Adrenal gland (tissue), 12 donors: ENCODE data around the gene MKLN1. TPM values are rescaled to one million over a fixed set of nuclear protein-coding genes. Genes with fewer than 3 reads are reported as not detected.

Experiments
- DNase-seq, 7 donors: peaks; one replicate each; pipeline ENCODE4 v3.0.0-alpha.2; 2019 to 2020
- H3K27ac ChIP-seq, 5 donors: fragments of 200-600 bp; sonication (generic) in 4 of 5; 1 replicate in 3 of 5; 2 replicates in 2 of 5; pipeline versions ENCODE4 v1.5.1 to v1.8.0; 2016 to 2020; ENCODE audit warnings: mild to moderate bottlenecking in 1 of 5
- H3K27me3 ChIP-seq: fragments of 200-600 bp; 2 replicates; pipeline ENCODE4 v1.8.0; 2021
- H3K36me3 ChIP-seq, 2 donors: fragments of 200-600 bp; replicated peaks in 1 of 2; 1 replicate in 1 of 2; 2 replicates in 1 of 2; pipeline versions ENCODE4 v1.5.1 to v1.8.0; 2018 to 2022
- H3K4me1 ChIP-seq, 2 donors: fragments of 200-600 bp; replicated peaks in 1 of 2; 1 replicate in 1 of 2; 2 replicates in 1 of 2; pipeline versions ENCODE4 v1.5.1 to v1.8.0; 2018 to 2021
- H3K4me3 ChIP-seq, 4 donors: fragments of 200-600 bp; sonication (generic) in 3 of 4; one replicate each; pipeline ENCODE4 v1.5.1; 2016 to 2018
- H3K9me3 ChIP-seq, 3 donors: fragments of 200-600 bp; sonication (generic) in 1 of 3; replicated peaks in 1 of 3; 1 replicate in 2 of 3; 2 replicates in 1 of 3; pipeline versions ENCODE4 v1.5.1 to v1.8.0; 2016 to 2021
- POLR2A ChIP-seq, 2 donors: fragments of 450-650 bp; IDR thresholded peaks; one replicate each; pipeline ENCODE4 v1.6.1; 2017; ENCODE audit warnings: antibody characterized with exemption in 2 of 2, mild to moderate bottlenecking in 2 of 2, moderate library complexity in 1 of 2
- WGBS, 4 donors: extraction: QIAGEN DNeasy Blood & Tissue Kit in 2 of 4; methylation state at CpG; one replicate each; pipeline versions ENCODE4 v1.1.5 to v1.1.7; 2013 to 2017; 5-methylcytosine and 5-hydroxymethylcytosine counted together
- intact Hi-C, 2 donors: fragments of 100-400 bp; cut with DNase I; formaldehyde crosslinking; loops; one replicate each; pipeline versions ENCODE4 v1.14.1 to v1.15.0; 2022 to 2023
- polyA plus RNA-seq, 3 donors: library from polyadenylated mRNA; stranded (reverse); fragments of 200-250 nt in 2 of 3; fragments of 350-450 nt in 1 of 3; fragmentation: Illumina TruSeq in 1 of 3; extraction: RNeasy Lipid Tissue Mini Kit (QIAGEN cat#74804) in 1 of 3; gene quantifications; one replicate each; pipeline ENCODE4 v1.2.3, GENCODE V29; 2013 to 2014
- total RNA-seq, 9 donors: library from RNA; depleted of rRNA in 4 of 9; stranded (reverse); fragments of >200 nt in 4 of 9; fragments of 120-200 nt in 1 of 9; fragmentation: NEBNext Ultra II Directional in 1 of 9; extraction: Animal tissue kit (Norgen Biotek cat#: 25700) in 1 of 9; gene quantifications; one replicate each; pipeline versions ENCODE4 v1.1.0 to v1.2.4, GENCODE V29; 2013 to 2023
- TF ChIP-seq, protein P1 (sequence below), 6 experiments: fragments of 450-650 bp in 4 of 6; fragments of 200-600 bp in 2 of 6; sonication (generic) in 1 of 6; IDR thresholded peaks; 1 replicate in 5 of 6; 2 replicates in 1 of 6; pipeline versions ENCODE4 v1.5.1 to v1.8.0; 2016 to 2021; ENCODE audit warnings: antibody characterized with exemption in 6 of 6, mild to moderate bottlenecking in 2 of 6, moderate library complexity in 1 of 6
- donor health status: healthy with polysubstance abuse.
- donor health status: Bipolar disorder and iron deficiency.
- donor health status: DM: yes; HTN: yes; CAD: no.
- donor health status: DM: no; HTN: no; CAD: no.
- donor health status: DM: no; HTN: no; CAD: no.
- donor health status: DM: yes; HTN: yes; CAD: no.

MKLN1 gene
- total and polyA plus RNA-seq, 12 donors = 20.7 to 81.2 (median 55.2) TPM

DNA sequence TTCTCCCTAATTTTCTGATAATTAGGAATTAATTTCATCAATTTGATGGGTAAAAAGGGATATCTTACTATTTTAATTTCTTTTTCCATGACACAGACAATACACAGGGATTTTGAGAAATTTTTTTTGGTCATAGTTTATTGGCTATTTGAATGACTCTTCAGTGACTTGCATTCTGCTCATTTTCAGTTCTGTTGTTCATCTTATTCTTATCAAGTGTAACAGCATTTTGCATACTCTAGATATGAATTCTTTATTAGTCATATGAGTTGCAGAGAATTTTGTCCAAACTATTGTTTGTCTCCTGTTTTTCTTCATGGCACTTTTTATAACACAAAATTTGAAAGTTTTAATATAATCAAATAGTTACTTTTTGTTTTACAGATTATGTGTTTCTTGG is 41.7 kb downstream of the MKLN1 start:
- peaks cover 12 to 76% of the 10 kb centered on the region in 2 donors for H3K4me1 ChIP-seq

DNA sequence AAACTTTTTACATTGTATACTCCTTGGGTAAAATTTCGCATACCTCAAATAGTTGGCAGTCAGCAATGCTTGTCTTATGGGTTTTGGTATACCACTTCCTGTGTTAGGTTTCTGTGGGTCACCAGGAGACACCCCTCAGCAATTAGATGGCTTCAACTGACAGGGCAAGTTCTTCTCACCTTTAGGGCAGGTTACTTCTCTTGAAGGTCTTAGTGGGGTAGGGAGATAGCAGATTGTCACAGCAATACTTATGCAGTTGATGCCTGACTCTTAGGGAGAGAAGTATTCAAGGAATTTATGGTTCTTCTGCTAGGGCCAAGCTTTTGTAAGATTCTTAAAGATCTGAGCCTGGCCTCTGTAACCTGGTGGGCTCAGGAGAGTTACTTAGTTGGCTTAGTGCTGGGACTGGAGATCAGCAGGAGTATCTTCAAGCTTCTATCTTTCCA is 42.9 kb downstream of the MKLN1 start:
- H3K4me3 ChIP-seq = no peak overlapping the region
- peaks cover 21 to 80% of the 10 kb centered on the region in 2 donors for H3K4me1 ChIP-seq
- WGBS, 4 donors = 82 to 90% (median 85%) methylated on average over 1 of the region's 1 CpG
- H3K27ac ChIP-seq = peak overlapping the region in 1 of 5 donors; percentile 44
- TF ChIP-seq, protein P1, sequence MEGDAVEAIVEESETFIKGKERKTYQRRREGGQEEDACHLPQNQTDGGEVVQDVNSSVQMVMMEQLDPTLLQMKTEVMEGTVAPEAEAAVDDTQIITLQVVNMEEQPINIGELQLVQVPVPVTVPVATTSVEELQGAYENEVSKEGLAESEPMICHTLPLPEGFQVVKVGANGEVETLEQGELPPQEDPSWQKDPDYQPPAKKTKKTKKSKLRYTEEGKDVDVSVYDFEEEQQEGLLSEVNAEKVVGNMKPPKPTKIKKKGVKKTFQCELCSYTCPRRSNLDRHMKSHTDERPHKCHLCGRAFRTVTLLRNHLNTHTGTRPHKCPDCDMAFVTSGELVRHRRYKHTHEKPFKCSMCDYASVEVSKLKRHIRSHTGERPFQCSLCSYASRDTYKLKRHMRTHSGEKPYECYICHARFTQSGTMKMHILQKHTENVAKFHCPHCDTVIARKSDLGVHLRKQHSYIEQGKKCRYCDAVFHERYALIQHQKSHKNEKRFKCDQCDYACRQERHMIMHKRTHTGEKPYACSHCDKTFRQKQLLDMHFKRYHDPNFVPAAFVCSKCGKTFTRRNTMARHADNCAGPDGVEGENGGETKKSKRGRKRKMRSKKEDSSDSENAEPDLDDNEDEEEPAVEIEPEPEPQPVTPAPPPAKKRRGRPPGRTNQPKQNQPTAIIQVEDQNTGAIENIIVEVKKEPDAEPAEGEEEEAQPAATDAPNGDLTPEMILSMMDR (IDR thresholded peaks at IDR 0.05) = no peak
- no peak for TF ChIP-seq POLR2A (IDR thresholded peaks at IDR 0.05)
- no peaks in the 10 kb centered on the region for H3K36me3 ChIP-seq
- intact Hi-C loops = no loop called here
- DNase-seq = no peak
- no peaks in the 10 kb centered on the region for H3K27me3 ChIP-seq
- H3K9me3 ChIP-seq = no peaks in the 10 kb centered on the region

More for the DNA sequence above, 41.7 kb downstream of the MKLN1 start:
- no peak overlapping the region for H3K4me3 ChIP-seq
- H3K27me3 ChIP-seq = no peaks in the 10 kb centered on the region
- no peak for TF ChIP-seq POLR2A (IDR thresholded peaks at IDR 0.05)
- TF ChIP-seq, protein P1 (IDR thresholded peaks at IDR 0.05) = no peak
- H3K9me3 ChIP-seq = no peaks in the 10 kb centered on the region
- peak overlapping the region in 1 of 5 donors; percentile 23 for H3K27ac ChIP-seq
- H3K36me3 ChIP-seq = no peaks in the 10 kb centered on the region
- no peak for DNase-seq
- intact Hi-C loops = no loop called here

DNA sequence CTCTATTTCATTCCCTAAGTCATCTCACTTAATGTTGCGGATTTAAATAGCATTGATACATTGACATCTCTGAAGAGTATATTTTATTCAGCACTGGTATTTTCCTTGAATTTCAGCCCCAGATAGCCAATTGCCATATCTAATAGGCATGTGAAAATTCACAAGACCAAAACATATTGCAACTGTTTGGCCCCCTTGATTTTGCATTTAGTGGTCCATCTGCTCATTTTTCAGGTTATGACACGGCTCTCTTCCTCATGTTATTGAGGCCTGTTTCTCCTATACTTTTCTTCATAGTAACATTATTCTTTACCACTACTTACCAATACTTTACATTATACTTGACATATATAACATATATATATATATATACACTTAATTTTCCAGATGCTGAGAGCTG is 43.7 kb downstream of the MKLN1 start:
- no peaks in the 10 kb centered on the region for H3K36me3 ChIP-seq
- TF ChIP-seq POLR2A (IDR thresholded peaks at IDR 0.05) = no peak
- TF ChIP-seq, protein P1 (IDR thresholded peaks at IDR 0.05) = no peak
- H3K4me3 ChIP-seq = no peak overlapping the region
- H3K4me1 ChIP-seq = peaks cover 16 to 73% of the 10 kb centered on the region in 2 donors
- H3K27me3 ChIP-seq = no peaks in the 10 kb centered on the region
- no peaks in the 10 kb centered on the region for H3K9me3 ChIP-seq
- 96 to 97% (median 97%) methylated on average over 2 of the region's 2 CpGs for WGBS, 4 donors
- intact Hi-C loops = no loop called here
- DNase-seq = no peak
- H3K27ac ChIP-seq = no peak overlapping the region

DNA sequence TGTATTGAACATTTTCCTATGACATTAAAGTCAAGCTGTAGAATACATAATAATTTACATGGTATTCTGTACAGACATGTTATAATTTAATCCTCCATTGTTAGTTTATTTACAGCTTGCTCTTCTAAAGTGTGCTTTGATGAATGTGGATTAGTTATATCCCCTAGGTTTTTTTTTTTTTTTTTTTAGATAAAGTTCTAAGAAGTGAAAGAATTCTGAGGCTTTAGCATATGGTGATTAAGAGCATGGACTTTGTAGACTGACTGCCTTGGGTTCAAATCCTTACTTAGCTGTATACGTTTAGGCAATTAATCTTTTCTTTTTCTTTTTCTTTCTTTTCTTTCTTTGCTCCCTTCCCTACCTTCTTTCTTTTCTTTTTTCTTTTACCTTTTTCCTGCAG is 44.9 kb downstream of the MKLN1 start:
- peaks cover 16 to 62% of the 10 kb centered on the region in 2 donors for H3K4me1 ChIP-seq
- H3K27me3 ChIP-seq = no peaks in the 10 kb centered on the region
- intact Hi-C loops = no loop called here
- H3K27ac ChIP-seq = no peak overlapping the region
- 76 to 90% (median 80%) methylated on average over 1 of the region's 1 CpG for WGBS, 4 donors
- H3K9me3 ChIP-seq = no peaks in the 10 kb centered on the region
- no peak for TF ChIP-seq POLR2A (IDR thresholded peaks at IDR 0.05)
- TF ChIP-seq, protein P1 (IDR thresholded peaks at IDR 0.05) = no peak
- no peaks in the 10 kb centered on the region for H3K36me3 ChIP-seq
- DNase-seq = no peak
- H3K4me3 ChIP-seq = no peak overlapping the region
